AG04449 (cell line): ENCODE measurements around the gene SYTL2.

Source experiments
- CTCF ChIA-PET: fragments of 350-600 bp; formaldehyde crosslinking; extraction: SDS; loops from one replicate; lab custom pipeline; 2021; ENCODE audit warnings: antibody characterized with exemption; lab: Yijun Ruan, JAX
- POLR2A ChIA-PET: fragments of 400-600, 350-600 bp; formaldehyde crosslinking; extraction: SDS; loops from one replicate; lab custom pipeline; 2020; ENCODE audit warnings: antibody characterized with exemption, inconsistent platforms; lab: Yijun Ruan, JAX
- DNase-seq: peaks from one replicate; pipeline ENCODE4 v3.0.0-alpha.2; 2010; ENCODE audit warnings: low read depth, low spot score
- H3K4me3 ChIP-seq: 2 replicates; pipeline ENCODE4 v1.5.1; 2011; ENCODE audit warnings: low read depth, mild to moderate bottlenecking, control low read depth, low read length
- CTCF ChIP-seq: IDR thresholded peaks from one replicate; pipeline ENCODE4 v1.5.1; 2011; ENCODE audit warnings: mild to moderate bottlenecking, moderate library complexity, low read length, control low read depth, inconsistent platforms; ENCODE audit not compliant: insufficient read depth; ENCODE audit errors: missing control alignments

SYTL2 gene

GRCh38 chr11:85718126-85718943 is 92.6 kb downstream of the SYTL2 start:
- no peak for TF ChIP-seq CTCF
- POLR2A ChIA-PET = interaction anchor here (0.6 to 1.9 kb wide), 7 partner anchors 54 to 456 kb away, joined by 3 to 8 read pairs (median 4); partner anchors contain the start of genes CCDC83 and CREBZF
- CTCF ChIA-PET = interaction anchor here (1.0 to 2.0 kb wide), 9 partner anchors 8 to 137 kb away, joined by 3 to 7 read pairs (median 4); partner anchors contain the start of gene CCDC83

GRCh38 chr11:85717429-85717828 is 93.5 kb downstream of the SYTL2 start:
- no peak for DNase-seq
- H3K4me3 ChIP-seq = peak overlapping the region; percentile 57
- no peak for TF ChIP-seq CTCF
- POLR2A ChIA-PET = no interaction called here
- CTCF ChIA-PET = interaction anchor here (1.0 to 2.0 kb wide), 10 partner anchors 9 to 138 kb away, joined by 3 to 7 read pairs (median 4); partner anchors contain the start of gene CCDC83

More at GRCh38 chr11:85718126-85718943, 92.6 kb downstream of the SYTL2 start:
- DNase-seq = no peak
- H3K4me3 ChIP-seq = peak overlapping the region; percentile 57

- ChIA-PET POLR2A (no interaction called here), CTCF (interaction anchor here (1.0 to 1.1 kb wide), 2 partner anchors 17 to 113 kb away, joined by 3 to 4 read pairs; no protein-coding TSS in a partner anchor)
- no peak for DNase-seq
- H3K4me3 ChIP-seq = no peak overlapping the region
- TF ChIP-seq CTCF = no peak
These were observed 98.0 kb downstream of the SYTL2 start for GRCh38 chr11:85712953-85713352.

GRCh38 chr11:85710917-85711316 is 100.0 kb downstream of the SYTL2 start:
- no peak overlapping the region for H3K4me3 ChIP-seq
- DNase-seq = no peak
- CTCF ChIA-PET = interaction anchor here (0.9 kb wide), 1 partner anchor 12 kb away, joined by 3 read pairs; no protein-coding TSS in a partner anchor
- POLR2A ChIA-PET = no interaction called here
- no peak for TF ChIP-seq CTCF

GRCh38 chr11:85709941-85710702 is 100.8 kb downstream of the SYTL2 start:
- ChIA-PET CTCF (interaction anchor here (0.9 to 1.0 kb wide), 2 partner anchors 13 to 15 kb away, joined by 3 read pairs; no protein-coding TSS in a partner anchor), POLR2A (no interaction called here)

More at GRCh38 chr11:85709941-85710702, 100.8 kb downstream of the SYTL2 start:
- TF ChIP-seq CTCF = no peak
- no peak for DNase-seq
- no peak overlapping the region for H3K4me3 ChIP-seq
